Measurements from ENCODE around the gene TCEANC. TPM values are rescaled to one million over a fixed set of nuclear protein-coding genes. Genes with fewer than 3 reads are reported as not detected.
"Not testable (repeated sequence)": the region's sequence is repeated elsewhere in the genome, so short reads cannot be mapped to it uniquely, and the experiment has no call there.

Gene TCEANC
- total and polyA plus RNA-seq, 2 of the 4 experiments (the other 2 are of a cell fraction): 0.99 to 2.5 TPM

- intact Hi-C loops (cut with micrococcal nuclease): no loop called here
- no peak overlapping the region for H3K56ac ChIP-seq (ENCODE audit: extremely low read depth, insufficient read depth, low read length)
- H2BK5ac ChIP-seq (ENCODE audit: low read depth, low read length, poor library complexity, severe bottlenecking): peak overlapping the region; percentile 31
- ATAC-seq (ENCODE audit: low read depth) (peak; percentile 76), DNase-seq (peak; percentile 99)
- no peak overlapping the region for H3K9ac ChIP-seq (ENCODE audit: low read depth, low read length)
- H3K14ac ChIP-seq (replicated peaks; ENCODE audit: low read depth, low read length): no peak overlapping the region
- TF ChIP-seq FOS (IDR thresholded peaks at IDR 0.05; ENCODE audit: low read depth, low read length) (peak; percentile 62; the same call in 1 of the 2 replicates), BHLHE40 (IDR thresholded peaks at IDR 0.05; ENCODE audit: low read depth, low read length) (peak; percentile 89), NFE2L2 (IDR thresholded peaks at IDR 0.05; ENCODE audit: low read depth, low read length) (0 out of 2 replicates have a peak, but pooled peaks have one; percentile 12), CEBPB (IDR thresholded peaks at IDR 0.05; ENCODE audit: low read depth, low read length) (no peak), RCOR1 (IDR thresholded peaks at IDR 0.05; ENCODE audit: insufficient replicate concordance, low read length) (peak; percentile 10)
- POLR2A ChIA-PET (ENCODE audit: unreplicated experiment): no interaction called here
- H4K8ac ChIP-seq (ENCODE audit: low read depth in 2 of 2, low read length in 2 of 2): no peak overlapping the region
- BruUV-seq (replicated peaks): no TSS peak
- H2AK9ac ChIP-seq (replicated peaks; ENCODE audit: low read depth, low read length, poor library complexity): no peak overlapping the region
- dilution Hi-C loops (cut with HindIII; ENCODE audit: low sequenced_read_pairs, unreplicated experiment): no loop called here
- peaks cover 20% of the 10 kb centered on the region for H3K27me3 ChIP-seq (ENCODE audit: control insufficient read depth, insufficient read depth, low read length)
- CTCF ChIA-PET: interaction anchor here (0.6 kb wide), 2 partner anchors 27 to 252 kb away, joined by 3 read pairs; no protein-coding TSS in a partner anchor
- H3K9me1 ChIP-seq (ENCODE audit: insufficient read depth, low read length): no peaks in the 10 kb centered on the region
- peaks cover 2% of the 10 kb centered on the region; the same call in 1 of the 2 replicates for H3K4me1 ChIP-seq (ENCODE audit: control insufficient read depth, insufficient read depth, low read length)
- peak overlapping the region; percentile 7; the same call in 1 of the 2 replicates for H3K18ac ChIP-seq (ENCODE audit: low read depth, low read length)
- H2AK5ac ChIP-seq (ENCODE audit: low read depth, low read length): no peak overlapping the region
- H3K27ac ChIP-seq (ENCODE audit: insufficient read depth, low read length): peak overlapping the region; percentile 30; the same call in 1 of the 2 replicates
- in situ Hi-C loops (cut with MboI; ENCODE audit: low sequenced_read_pairs): no loop called here
- no peaks in the 10 kb centered on the region for H3K9me3 ChIP-seq (ENCODE audit: control insufficient read depth, insufficient read depth, low read length)
- H4K20me1 ChIP-seq (ENCODE audit: insufficient read depth, low read length): no peaks in the 10 kb centered on the region
- H2AFZ ChIP-seq (replicated peaks; ENCODE audit: low read length, poor library complexity): no peak overlapping the region
- 0 out of 2 replicates have a peak overlapping the region, but pooled peaks have one; percentile 14 for H2BK120ac ChIP-seq (ENCODE audit: low read depth, low read length)
- H3K4me2 ChIP-seq (ENCODE audit: low read depth, low read length): peak overlapping the region; percentile 3; the same call in 1 of the 2 replicates
- no peak overlapping the region for H2BK20ac ChIP-seq (ENCODE audit: low read depth, low read length)
- WGBS, 2 experiments (ENCODE audit: extremely low coverage in 2 of 2, insufficient read length in 1 of 2): no CpG with 5 or more reads among the region's 9 CpGs
- H4K5ac ChIP-seq (ENCODE audit: low read depth, low read length): no peak overlapping the region
- H3K4ac ChIP-seq (ENCODE audit: low read depth, low read length): no peak overlapping the region
- H3K36me3 ChIP-seq (ENCODE audit: control insufficient read depth, insufficient read depth, low read length): no peaks in the 10 kb centered on the region
- no peak overlapping the region for H3K23ac ChIP-seq (ENCODE audit: low read depth, low read length)
- H4K91ac ChIP-seq (ENCODE audit: insufficient read depth, low read depth, low read length): peak overlapping the region; percentile 14; the same call in 1 of the 2 replicates
- H3K4me3 ChIP-seq (ENCODE audit: insufficient read depth, low read depth, low read length): no peak overlapping the region
- no peaks in the 10 kb centered on the region for H3K79me1 ChIP-seq (ENCODE audit: low read depth in 1 of 2, low read length in 2 of 2)
- no peak overlapping the region for H2BK15ac ChIP-seq (ENCODE audit: low read depth, low read length)
These were observed 16.4 kb downstream of the TCEANC start for GRCh38 chrX:13669246-13669737.

DNA sequence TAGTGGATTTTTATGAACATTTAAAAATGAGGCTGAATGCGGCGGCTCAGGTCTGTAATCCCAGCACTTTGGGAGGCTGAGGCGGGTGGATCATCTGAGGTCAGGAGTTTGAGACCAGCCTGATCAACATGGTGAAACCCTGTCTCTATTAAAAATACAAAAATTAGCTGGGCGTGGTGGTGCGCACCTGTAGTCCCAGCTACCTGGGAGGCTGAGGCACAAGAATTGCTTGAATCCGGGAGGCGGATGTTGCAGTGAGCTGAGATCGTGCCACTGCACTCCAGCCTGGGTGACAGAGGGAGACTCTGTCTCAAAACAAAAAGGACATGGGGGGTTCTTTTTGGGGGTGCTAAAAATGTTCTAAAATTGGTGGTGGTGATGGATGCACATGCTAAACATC, 16.8 kb downstream of the TCEANC start:
- BruUV-seq (replicated peaks); CTCF ChIA-PET; ATAC-seq (ENCODE audit: low read depth); H3K56ac ChIP-seq (ENCODE audit: extremely low read depth, insufficient read depth, low read length); H3K4ac ChIP-seq (ENCODE audit: low read depth, low read length); H2BK20ac ChIP-seq (ENCODE audit: low read depth, low read length); H3K9me3 ChIP-seq (ENCODE audit: control insufficient read depth, insufficient read depth, low read length); H3K18ac ChIP-seq (ENCODE audit: low read depth, low read length); intact Hi-C loops (cut with micrococcal nuclease); H2AFZ ChIP-seq (replicated peaks; ENCODE audit: low read length, poor library complexity); H3K9me1 ChIP-seq (ENCODE audit: insufficient read depth, low read length); H3K4me2 ChIP-seq (ENCODE audit: low read depth, low read length); H3K14ac ChIP-seq (replicated peaks; ENCODE audit: low read depth, low read length); H4K20me1 ChIP-seq (ENCODE audit: insufficient read depth, low read length); H3K79me1 ChIP-seq (ENCODE audit: low read depth in 1 of 2, low read length in 2 of 2); H2AK9ac ChIP-seq (replicated peaks; ENCODE audit: low read depth, low read length, poor library complexity); in situ Hi-C loops (cut with MboI; ENCODE audit: low sequenced_read_pairs); H4K8ac ChIP-seq (ENCODE audit: low read depth in 2 of 2, low read length in 2 of 2); H4K5ac ChIP-seq (ENCODE audit: low read depth, low read length); H3K9ac ChIP-seq (ENCODE audit: low read depth, low read length); H3K36me3 ChIP-seq (ENCODE audit: control insufficient read depth, insufficient read depth, low read length); H2BK15ac ChIP-seq (ENCODE audit: low read depth, low read length); H2AK5ac ChIP-seq (ENCODE audit: low read depth, low read length); H3K4me3 ChIP-seq (ENCODE audit: insufficient read depth, low read depth, low read length); H3K23ac ChIP-seq (ENCODE audit: low read depth, low read length); H3K4me1 ChIP-seq (ENCODE audit: control insufficient read depth, insufficient read depth, low read length); DNase-seq; POLR2A ChIA-PET (ENCODE audit: unreplicated experiment); dilution Hi-C loops (cut with HindIII; ENCODE audit: low sequenced_read_pairs, unreplicated experiment): not testable (repeated sequence)
- Histone ChIP-seq H2BK120ac (ENCODE audit: low read depth, low read length) (0 out of 2 replicates have a peak overlapping the region, but pooled peaks have one; percentile 14), H2BK5ac (ENCODE audit: low read depth, low read length, poor library complexity, severe bottlenecking) (peak overlapping the region; percentile 31), H4K91ac (ENCODE audit: insufficient read depth, low read depth, low read length) (peak overlapping the region; percentile 14; the same call in 1 of the 2 replicates), H3K27me3 (ENCODE audit: control insufficient read depth, insufficient read depth, low read length) (peaks cover 20% of the 10 kb centered on the region), H3K27ac (ENCODE audit: insufficient read depth, low read length) (peak overlapping the region; percentile 30; the same call in 1 of the 2 replicates)
- WGBS, 2 experiments (ENCODE audit: extremely low coverage in 2 of 2, insufficient read length in 1 of 2): 94% methylated on average over 8 of the region's 8 CpGs; no CpG with 5 or more reads in 1 of the 2 experiments
